ENCODE measurements around the gene TP63.

TP63 gene

DNA sequence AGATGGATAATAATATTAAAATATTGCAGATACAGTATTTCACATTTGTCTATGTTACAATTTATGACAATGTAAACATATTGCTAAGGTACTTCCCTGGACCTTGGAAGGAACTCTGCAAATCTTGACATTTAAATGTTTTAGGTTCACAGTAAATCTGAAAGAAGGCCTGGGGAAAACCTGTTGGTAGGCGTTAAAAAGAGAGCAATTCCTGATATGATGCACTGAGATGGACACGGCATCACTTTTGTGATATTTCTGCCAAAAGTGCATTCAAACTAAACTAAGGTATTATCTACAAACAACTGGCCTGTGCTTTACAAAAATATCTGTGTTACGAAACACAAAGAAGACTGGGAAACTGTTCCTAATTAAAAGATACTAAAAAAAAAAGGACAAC is 6.1 kb upstream of the TP63 start:
- Histone ChIP-seq H3K18ac (ENCODE audit: low read length) (no peak overlapping the region), H3K79me2 (ENCODE audit: control insufficient read depth, insufficient read depth, low read length, poor library complexity) (no peaks in the 10 kb centered on the region), H2BK12ac (ENCODE audit: low read length) (no peak overlapping the region), H3K23ac (ENCODE audit: low read length) (no peak overlapping the region), H3K9me3 (ENCODE audit: insufficient read depth, low read depth, low read length) (no peaks in the 10 kb centered on the region), H2BK120ac (ENCODE audit: insufficient read depth, low read length, poor library complexity) (no peak overlapping the region), H4K12ac (ENCODE audit: low read depth, low read length) (no peak overlapping the region), H3K79me1 (ENCODE audit: low read length) (no peaks in the 10 kb centered on the region), H3K4me2 (ENCODE audit: low read length) (no peak overlapping the region), H4K91ac (ENCODE audit: low read depth, low read length) (no peak overlapping the region), H3K27ac (ENCODE audit: low read depth, low read length) (no peak overlapping the region), H3K9ac (ENCODE audit: low read length) (no peak overlapping the region), H3K14ac (ENCODE audit: low read length) (no peak overlapping the region), H2AFZ (ENCODE audit: insufficient read depth, low read length, poor library complexity) (no peak overlapping the region), H4K8ac (ENCODE audit: low read depth, low read length) (no peak overlapping the region), H2BK5ac (ENCODE audit: low read depth, low read length, poor library complexity) (no peak overlapping the region), H3K4ac (ENCODE audit: low read depth, low read length) (no peak overlapping the region), H2AK5ac (ENCODE audit: low read length) (no peak overlapping the region), H3K4me3 (ENCODE audit: low read depth, low read length) (no peak overlapping the region), H3K4me1 (ENCODE audit: control insufficient read depth in 1 of 2, insufficient read depth in 2 of 2, low read length in 2 of 2) (no peaks in the 10 kb centered on the region), H3K36me3 (ENCODE audit: control insufficient read depth in 1 of 2, insufficient read depth in 2 of 2, low read length in 2 of 2) (no peaks in the 10 kb centered on the region), H3K27me3 (ENCODE audit: insufficient read depth, low read length) (no peaks in the 10 kb centered on the region)
- DNase-seq = no peak
- no CpG with 5 or more reads among the region's 3 CpGs for WGBS (ENCODE audit: extremely low coverage, insufficient coverage, insufficient read length)

DNA sequence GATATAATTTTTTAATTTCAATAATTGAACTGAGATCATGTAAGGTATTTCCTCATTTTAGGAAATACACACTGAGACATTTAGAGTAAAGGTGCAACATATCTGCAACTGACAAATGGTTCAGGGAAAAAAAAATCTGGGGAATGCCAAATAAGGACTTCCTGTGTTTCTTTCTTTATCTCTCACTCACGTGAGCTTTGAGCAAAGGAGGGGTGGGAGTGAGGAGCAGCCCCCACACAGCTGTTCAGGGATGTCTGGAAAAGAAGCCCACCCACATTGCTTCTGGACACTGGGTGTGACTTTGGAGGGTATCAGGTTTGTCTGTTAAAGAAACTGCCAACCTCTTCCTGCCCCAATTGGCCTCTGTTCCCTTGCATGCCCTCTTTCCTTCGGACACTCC is 5.6 kb upstream of the TP63 start:
- Histone ChIP-seq H3K79me2 (ENCODE audit: control insufficient read depth, insufficient read depth, low read length, poor library complexity) (no peaks in the 10 kb centered on the region), H2BK12ac (ENCODE audit: low read length) (no peak overlapping the region)

DNA sequence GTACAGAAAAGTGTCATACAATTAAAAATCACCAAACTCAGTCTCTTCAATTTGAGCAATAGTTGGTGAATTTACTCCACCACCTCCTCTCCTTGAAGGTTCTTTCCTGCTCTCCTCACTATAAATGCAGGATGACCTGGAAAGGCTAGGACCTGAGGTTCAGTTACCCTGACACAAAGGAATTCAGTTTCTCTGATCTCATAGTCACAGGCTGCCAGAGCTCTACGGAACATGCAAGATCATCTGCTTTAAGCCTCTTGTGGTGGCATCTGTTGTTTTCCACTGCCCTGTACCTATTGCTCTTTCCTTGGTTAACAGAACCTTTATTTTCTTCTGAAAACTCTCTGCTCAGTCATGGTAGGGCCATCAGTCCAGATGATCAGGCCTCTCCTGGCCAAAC is 4.9 kb upstream of the TP63 start:
- WGBS (ENCODE audit: extremely low coverage, insufficient coverage, insufficient read length) = no CpG with 5 or more reads among the region's 1 CpG
- no peaks in the 10 kb centered on the region for H3K27me3 ChIP-seq (ENCODE audit: insufficient read depth, low read length)
- no peaks in the 10 kb centered on the region for H3K4me1 ChIP-seq (ENCODE audit: control insufficient read depth in 1 of 2, insufficient read depth in 2 of 2, low read length in 2 of 2)

More for the DNA sequence above, 5.6 kb upstream of the TP63 start:
- Histone ChIP-seq H3K27ac (ENCODE audit: low read depth, low read length) (no peak overlapping the region), H4K8ac (ENCODE audit: low read depth, low read length) (no peak overlapping the region), H3K4me3 (ENCODE audit: low read depth, low read length) (no peak overlapping the region), H3K14ac (ENCODE audit: low read length) (no peak overlapping the region), H3K36me3 (ENCODE audit: control insufficient read depth in 1 of 2, insufficient read depth in 2 of 2, low read length in 2 of 2) (no peaks in the 10 kb centered on the region), H3K4ac (ENCODE audit: low read depth, low read length) (no peak overlapping the region), H2BK120ac (ENCODE audit: insufficient read depth, low read length, poor library complexity) (no peak overlapping the region), H3K23ac (ENCODE audit: low read length) (no peak overlapping the region), H2AFZ (ENCODE audit: insufficient read depth, low read length, poor library complexity) (no peak overlapping the region), H3K9ac (ENCODE audit: low read length) (no peak overlapping the region), H3K27me3 (ENCODE audit: insufficient read depth, low read length) (no peaks in the 10 kb centered on the region), H2AK5ac (ENCODE audit: low read length) (no peak overlapping the region), H4K91ac (ENCODE audit: low read depth, low read length) (no peak overlapping the region), H2BK5ac (ENCODE audit: low read depth, low read length, poor library complexity) (no peak overlapping the region), H4K12ac (ENCODE audit: low read depth, low read length) (no peak overlapping the region), H3K4me1 (ENCODE audit: control insufficient read depth in 1 of 2, insufficient read depth in 2 of 2, low read length in 2 of 2) (no peaks in the 10 kb centered on the region), H3K18ac (ENCODE audit: low read length) (no peak overlapping the region), H3K4me2 (ENCODE audit: low read length) (no peak overlapping the region), H3K79me1 (ENCODE audit: low read length) (no peaks in the 10 kb centered on the region), H3K9me3 (ENCODE audit: insufficient read depth, low read depth, low read length) (no peaks in the 10 kb centered on the region)
- no peak for DNase-seq
- no CpG with 5 or more reads among the region's 2 CpGs for WGBS (ENCODE audit: extremely low coverage, insufficient coverage, insufficient read length)

DNA sequence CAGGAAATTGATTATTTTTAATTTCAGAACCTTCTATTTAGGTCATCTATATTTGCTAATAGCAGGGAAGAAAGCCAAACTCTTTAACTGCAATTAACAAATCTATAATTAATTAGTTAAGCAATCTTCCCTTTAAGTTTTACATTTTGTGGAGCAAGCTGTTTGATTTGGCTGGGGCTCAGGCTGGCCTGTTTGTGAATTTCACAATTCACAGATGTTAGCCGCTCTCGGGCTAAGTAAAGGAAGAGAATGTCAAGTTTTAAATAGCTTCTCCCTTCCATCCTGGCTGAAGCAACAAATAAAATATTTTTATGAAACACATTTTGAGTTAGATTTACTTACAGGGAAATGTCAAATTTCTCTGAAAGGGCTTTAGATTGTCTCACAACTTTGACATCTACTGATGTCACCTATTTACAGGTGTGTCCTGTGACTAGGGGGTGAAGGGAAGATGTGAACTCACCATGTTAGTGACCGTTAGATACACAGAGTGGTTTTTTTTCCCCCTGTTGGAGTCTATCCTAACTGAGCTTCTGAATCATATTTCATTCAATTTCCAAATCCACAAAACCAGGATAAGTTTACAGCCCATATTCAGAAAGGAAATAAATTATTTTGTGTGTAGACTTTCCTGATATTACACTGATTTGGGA is 1.3 kb upstream of the TP63 start:
- H4K12ac ChIP-seq (ENCODE audit: low read depth, low read length) = no peak overlapping the region
- no peaks in the 10 kb centered on the region for H3K79me1 ChIP-seq (ENCODE audit: low read length)
- H3K27ac ChIP-seq (ENCODE audit: low read depth, low read length) = no peak overlapping the region
- no peak overlapping the region for H2BK5ac ChIP-seq (ENCODE audit: low read depth, low read length, poor library complexity)
- H2BK12ac ChIP-seq (ENCODE audit: low read length) = no peak overlapping the region
- no peak for DNase-seq
- no peaks in the 10 kb centered on the region for H3K4me1 ChIP-seq (ENCODE audit: control insufficient read depth in 1 of 2, insufficient read depth in 2 of 2, low read length in 2 of 2)
- H3K9ac ChIP-seq (ENCODE audit: low read length) = no peak overlapping the region
- H3K27me3 ChIP-seq (ENCODE audit: insufficient read depth, low read length) = no peaks in the 10 kb centered on the region
- no peak overlapping the region for H2AK5ac ChIP-seq (ENCODE audit: low read length)
- no peak overlapping the region for H2AFZ ChIP-seq (ENCODE audit: insufficient read depth, low read length, poor library complexity)
- H3K18ac ChIP-seq (ENCODE audit: low read length) = no peak overlapping the region
- no peak overlapping the region for H2BK120ac ChIP-seq (ENCODE audit: insufficient read depth, low read length, poor library complexity)
- H3K79me2 ChIP-seq (ENCODE audit: control insufficient read depth, insufficient read depth, low read length, poor library complexity) = no peaks in the 10 kb centered on the region
- no CpG with 5 or more reads among the region's 3 CpGs for WGBS (ENCODE audit: extremely low coverage, insufficient coverage, insufficient read length)
- H3K4me3 ChIP-seq (ENCODE audit: low read depth, low read length) = no peak overlapping the region
- no peak overlapping the region for H3K4ac ChIP-seq (ENCODE audit: low read depth, low read length)
- H3K4me2 ChIP-seq (ENCODE audit: low read length) = no peak overlapping the region
- no peak overlapping the region for H4K8ac ChIP-seq (ENCODE audit: low read depth, low read length)
- H3K14ac ChIP-seq (ENCODE audit: low read length) = no peak overlapping the region
- H3K36me3 ChIP-seq (ENCODE audit: control insufficient read depth in 1 of 2, insufficient read depth in 2 of 2, low read length in 2 of 2) = no peaks in the 10 kb centered on the region
- H3K9me3 ChIP-seq (ENCODE audit: insufficient read depth, low read depth, low read length) = no peaks in the 10 kb centered on the region
- no peak overlapping the region for H3K23ac ChIP-seq (ENCODE audit: low read length)
- H4K91ac ChIP-seq (ENCODE audit: low read depth, low read length) = no peak overlapping the region

More for the DNA sequence above, 4.9 kb upstream of the TP63 start:
- Histone ChIP-seq H3K23ac (ENCODE audit: low read length) (no peak overlapping the region), H2BK5ac (ENCODE audit: low read depth, low read length, poor library complexity) (no peak overlapping the region), H4K8ac (ENCODE audit: low read depth, low read length) (no peak overlapping the region), H2BK12ac (ENCODE audit: low read length) (no peak overlapping the region), H3K27ac (ENCODE audit: low read depth, low read length) (no peak overlapping the region), H2AK5ac (ENCODE audit: low read length) (no peak overlapping the region), H3K14ac (ENCODE audit: low read length) (no peak overlapping the region), H3K79me1 (ENCODE audit: low read length) (no peaks in the 10 kb centered on the region), H3K36me3 (ENCODE audit: control insufficient read depth in 1 of 2, insufficient read depth in 2 of 2, low read length in 2 of 2) (no peaks in the 10 kb centered on the region), H3K4me2 (ENCODE audit: low read length) (no peak overlapping the region), H2BK120ac (ENCODE audit: insufficient read depth, low read length, poor library complexity) (no peak overlapping the region), H3K4ac (ENCODE audit: low read depth, low read length) (no peak overlapping the region), H3K79me2 (ENCODE audit: control insufficient read depth, insufficient read depth, low read length, poor library complexity) (no peaks in the 10 kb centered on the region), H4K91ac (ENCODE audit: low read depth, low read length) (no peak overlapping the region), H3K9me3 (ENCODE audit: insufficient read depth, low read depth, low read length) (no peaks in the 10 kb centered on the region), H2AFZ (ENCODE audit: insufficient read depth, low read length, poor library complexity) (no peak overlapping the region), H3K18ac (ENCODE audit: low read length) (no peak overlapping the region), H3K9ac (ENCODE audit: low read length) (no peak overlapping the region), H4K12ac (ENCODE audit: low read depth, low read length) (no peak overlapping the region), H3K4me3 (ENCODE audit: low read depth, low read length) (no peak overlapping the region)
- DNase-seq = no peak

All from trophoblast cell (in vitro differentiated cells and primary cell).